ENCODE results near the gene LGI4.

LGI4 gene

DNA sequence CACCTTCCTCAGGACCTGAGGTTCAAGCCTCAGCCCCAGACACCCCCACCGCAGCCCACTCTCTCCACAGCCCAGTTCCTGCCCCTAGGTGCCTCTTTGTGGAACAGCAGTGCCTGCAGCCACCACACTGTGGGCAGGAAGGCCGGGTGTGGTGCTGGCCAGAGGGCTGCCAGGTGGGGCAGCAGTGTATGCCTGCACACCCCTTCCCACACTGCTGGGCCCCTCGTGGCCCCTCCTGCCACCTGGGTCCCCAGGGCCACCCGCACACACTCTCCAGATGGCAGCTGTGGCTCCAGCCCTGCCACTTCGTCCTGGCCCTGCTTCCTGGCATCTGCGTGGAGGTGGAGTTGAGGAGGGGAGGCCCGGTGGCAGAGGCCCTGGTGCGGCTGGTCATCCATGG lies 58.2 kb downstream of the LGI4 start:
- no peaks in the 10 kb centered on the region for H3K9me3 Mint-ChIP-seq

DNA sequence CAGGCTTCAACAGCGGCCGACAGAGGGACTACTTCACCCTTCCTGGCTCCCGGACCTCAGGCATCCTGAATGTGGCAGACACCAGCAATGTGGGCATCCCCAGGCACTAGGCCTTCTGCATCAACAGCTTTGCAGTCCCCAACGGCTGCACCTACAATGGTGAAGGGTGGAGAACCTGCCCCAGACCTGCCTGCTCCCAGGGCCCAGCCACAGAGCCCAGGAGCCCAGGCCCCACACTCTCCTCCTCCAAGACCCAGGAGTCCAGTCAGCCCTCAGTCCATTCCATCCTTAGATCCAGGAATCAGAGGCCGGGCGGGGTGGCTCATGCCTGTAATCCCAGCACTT lies 58.9 kb downstream of the LGI4 start:
- Mint-ChIP-seq H3K36me3 (ENCODE audit: low read depth) (no peaks in the 10 kb centered on the region), H3K9me3 (no peaks in the 10 kb centered on the region), H3K27me3 (ENCODE audit: low read depth, poor library complexity) (peaks cover 15% of the 10 kb centered on the region), H3K27ac (no peak overlapping the region), H3K4me3 (no peak overlapping the region), H3K4me1 (peaks cover 10% of the 10 kb centered on the region)
- TF ChIP-seq, protein P1, sequence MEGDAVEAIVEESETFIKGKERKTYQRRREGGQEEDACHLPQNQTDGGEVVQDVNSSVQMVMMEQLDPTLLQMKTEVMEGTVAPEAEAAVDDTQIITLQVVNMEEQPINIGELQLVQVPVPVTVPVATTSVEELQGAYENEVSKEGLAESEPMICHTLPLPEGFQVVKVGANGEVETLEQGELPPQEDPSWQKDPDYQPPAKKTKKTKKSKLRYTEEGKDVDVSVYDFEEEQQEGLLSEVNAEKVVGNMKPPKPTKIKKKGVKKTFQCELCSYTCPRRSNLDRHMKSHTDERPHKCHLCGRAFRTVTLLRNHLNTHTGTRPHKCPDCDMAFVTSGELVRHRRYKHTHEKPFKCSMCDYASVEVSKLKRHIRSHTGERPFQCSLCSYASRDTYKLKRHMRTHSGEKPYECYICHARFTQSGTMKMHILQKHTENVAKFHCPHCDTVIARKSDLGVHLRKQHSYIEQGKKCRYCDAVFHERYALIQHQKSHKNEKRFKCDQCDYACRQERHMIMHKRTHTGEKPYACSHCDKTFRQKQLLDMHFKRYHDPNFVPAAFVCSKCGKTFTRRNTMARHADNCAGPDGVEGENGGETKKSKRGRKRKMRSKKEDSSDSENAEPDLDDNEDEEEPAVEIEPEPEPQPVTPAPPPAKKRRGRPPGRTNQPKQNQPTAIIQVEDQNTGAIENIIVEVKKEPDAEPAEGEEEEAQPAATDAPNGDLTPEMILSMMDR (IDR thresholded peaks at IDR 0.05): no peak
- no peak for DNase-seq

More for the DNA sequence above, 58.2 kb downstream of the LGI4 start:
- Mint-ChIP-seq H3K27ac (no peak overlapping the region), H3K4me3 (no peak overlapping the region), H3K4me1 (peaks cover 10% of the 10 kb centered on the region), H3K27me3 (ENCODE audit: low read depth, poor library complexity) (peaks cover 15% of the 10 kb centered on the region), H3K36me3 (ENCODE audit: low read depth) (no peaks in the 10 kb centered on the region)
- no peak for DNase-seq
- TF ChIP-seq, protein P1 (IDR thresholded peaks at IDR 0.05): no peak

DNA sequence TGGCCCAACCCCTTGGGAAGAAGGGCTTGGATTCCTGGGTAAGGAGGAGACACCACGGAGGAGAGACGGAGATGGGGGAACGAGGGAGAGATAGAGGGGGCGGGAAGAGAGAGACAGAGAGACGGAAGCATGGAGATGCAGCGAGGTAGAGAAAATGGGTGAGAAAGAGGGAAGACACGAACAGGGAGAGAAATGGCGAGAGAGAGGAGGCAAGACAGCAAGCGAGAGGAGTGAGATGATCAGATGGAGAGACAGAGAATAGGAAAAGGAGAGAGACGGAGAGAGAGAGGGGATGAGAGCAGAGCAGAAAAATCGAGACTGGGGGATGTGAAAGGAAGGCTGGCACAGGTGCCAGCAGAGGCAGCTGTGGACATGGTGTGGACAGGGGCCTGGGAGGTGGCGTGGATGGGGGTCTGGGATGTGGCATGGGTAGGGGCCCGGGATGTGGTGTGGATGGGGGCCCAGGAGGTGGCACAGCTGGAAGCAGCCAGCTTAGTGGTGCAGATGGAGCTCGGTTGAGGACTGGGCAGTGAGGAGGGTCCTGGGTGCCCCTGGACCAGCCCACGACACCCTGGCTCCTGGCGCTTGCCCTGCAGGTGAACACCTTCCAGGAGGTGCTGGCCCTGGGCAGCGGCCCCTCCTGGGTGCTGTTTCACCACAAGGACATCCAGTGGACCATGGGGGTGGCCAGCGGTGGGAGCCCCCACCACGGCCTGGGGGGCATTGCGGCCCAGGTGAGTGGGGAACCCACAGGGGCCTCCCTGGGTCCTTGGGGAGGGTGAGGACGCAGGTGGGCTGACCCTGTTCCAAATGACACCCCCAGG lies 59.4 kb downstream of the LGI4 start:
- H3K27ac Mint-ChIP-seq: peak overlapping the region; percentile 65
- H3K27me3 Mint-ChIP-seq (ENCODE audit: low read depth, poor library complexity): peaks cover 15% of the 10 kb centered on the region
- DNase-seq: no peak
- H3K4me1 Mint-ChIP-seq: peaks cover 10% of the 10 kb centered on the region
- no peaks in the 10 kb centered on the region for H3K36me3 Mint-ChIP-seq (ENCODE audit: low read depth)
- no peak overlapping the region for H3K4me3 Mint-ChIP-seq
- TF ChIP-seq, protein P1 (IDR thresholded peaks at IDR 0.05): no peak
- H3K9me3 Mint-ChIP-seq: peaks cover 3% of the 10 kb centered on the region

All from nephron progenitor cell (in vitro differentiated cells).